GM12874 (cell line): ENCODE measurements around the gene RAD9A.

Experiments used
- TF ChIP-seq, protein P1 (sequence below): IDR thresholded peaks from 2 replicates; pipeline ENCODE4 v1.5.1; 2011; ENCODE audit warnings: low read depth, mild to moderate bottlenecking, control low read depth, low read length, moderate library complexity; ENCODE audit not compliant: insufficient read depth

The RAD9A gene

DNA sequence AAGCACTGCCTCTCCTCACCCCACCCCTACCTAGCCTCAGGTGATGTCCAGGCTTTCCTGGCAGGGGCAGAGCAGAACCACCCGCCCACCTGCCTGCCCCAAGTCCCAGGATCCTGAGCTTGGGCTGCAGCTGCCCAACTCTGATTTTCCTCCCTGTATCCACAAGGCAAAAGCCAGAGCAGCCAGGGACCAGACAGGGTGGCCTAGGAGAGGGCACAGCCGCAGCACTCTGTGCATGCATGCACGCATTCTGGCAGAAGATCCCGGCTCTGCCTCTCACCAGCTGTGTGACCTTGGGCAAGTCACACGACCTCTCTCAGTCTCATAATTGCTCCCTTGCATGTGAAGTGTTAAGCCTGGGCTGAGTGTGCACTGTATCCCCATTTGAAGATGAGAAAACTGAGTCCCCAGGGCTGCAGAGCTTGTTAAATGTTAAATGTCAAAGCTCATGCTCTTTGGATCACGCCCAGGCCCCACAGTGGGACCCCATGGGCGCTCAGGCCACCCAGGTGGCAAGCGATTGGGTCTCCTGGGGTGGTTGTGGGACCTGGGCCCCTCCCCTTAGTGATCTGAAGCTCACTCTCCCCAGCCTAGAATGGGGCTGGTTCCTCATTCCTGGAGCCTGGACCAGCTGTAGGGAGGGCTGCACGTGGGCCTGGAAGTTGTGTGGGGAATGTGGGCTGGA lies 20.9 kb downstream of the RAD9A start:
- TF ChIP-seq, protein P1, sequence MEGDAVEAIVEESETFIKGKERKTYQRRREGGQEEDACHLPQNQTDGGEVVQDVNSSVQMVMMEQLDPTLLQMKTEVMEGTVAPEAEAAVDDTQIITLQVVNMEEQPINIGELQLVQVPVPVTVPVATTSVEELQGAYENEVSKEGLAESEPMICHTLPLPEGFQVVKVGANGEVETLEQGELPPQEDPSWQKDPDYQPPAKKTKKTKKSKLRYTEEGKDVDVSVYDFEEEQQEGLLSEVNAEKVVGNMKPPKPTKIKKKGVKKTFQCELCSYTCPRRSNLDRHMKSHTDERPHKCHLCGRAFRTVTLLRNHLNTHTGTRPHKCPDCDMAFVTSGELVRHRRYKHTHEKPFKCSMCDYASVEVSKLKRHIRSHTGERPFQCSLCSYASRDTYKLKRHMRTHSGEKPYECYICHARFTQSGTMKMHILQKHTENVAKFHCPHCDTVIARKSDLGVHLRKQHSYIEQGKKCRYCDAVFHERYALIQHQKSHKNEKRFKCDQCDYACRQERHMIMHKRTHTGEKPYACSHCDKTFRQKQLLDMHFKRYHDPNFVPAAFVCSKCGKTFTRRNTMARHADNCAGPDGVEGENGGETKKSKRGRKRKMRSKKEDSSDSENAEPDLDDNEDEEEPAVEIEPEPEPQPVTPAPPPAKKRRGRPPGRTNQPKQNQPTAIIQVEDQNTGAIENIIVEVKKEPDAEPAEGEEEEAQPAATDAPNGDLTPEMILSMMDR = no peak

DNA sequence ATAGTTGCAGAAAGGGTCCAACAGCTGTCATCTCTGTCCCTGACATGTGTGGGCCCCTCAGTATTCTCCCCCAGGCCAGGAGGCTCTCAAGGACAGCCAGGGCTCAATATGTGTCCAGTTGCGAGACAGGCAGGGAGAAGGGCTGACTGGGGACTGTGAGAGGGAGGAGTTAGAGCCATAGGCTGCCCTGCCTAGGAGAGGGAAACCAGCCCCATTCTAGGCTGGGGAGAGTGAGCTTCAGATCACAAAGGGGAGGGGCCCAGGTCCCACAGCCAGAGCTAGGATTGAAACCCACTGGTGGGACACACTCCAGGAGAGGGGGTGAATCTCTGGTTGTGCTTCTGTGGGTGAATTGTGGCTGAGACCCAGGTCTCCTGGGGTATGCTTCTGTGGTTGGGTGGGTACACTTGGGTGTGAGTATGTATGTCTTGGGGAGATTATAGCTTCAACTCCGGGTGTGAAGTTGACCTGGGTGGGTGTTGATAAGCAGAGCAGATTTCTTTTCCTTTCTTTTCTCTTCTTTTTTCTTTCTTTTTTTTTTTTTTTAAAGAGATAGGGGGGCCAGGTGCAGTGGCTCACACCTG lies 21.6 kb downstream of the RAD9A start:
- TF ChIP-seq, protein P1 = no peak

DNA sequence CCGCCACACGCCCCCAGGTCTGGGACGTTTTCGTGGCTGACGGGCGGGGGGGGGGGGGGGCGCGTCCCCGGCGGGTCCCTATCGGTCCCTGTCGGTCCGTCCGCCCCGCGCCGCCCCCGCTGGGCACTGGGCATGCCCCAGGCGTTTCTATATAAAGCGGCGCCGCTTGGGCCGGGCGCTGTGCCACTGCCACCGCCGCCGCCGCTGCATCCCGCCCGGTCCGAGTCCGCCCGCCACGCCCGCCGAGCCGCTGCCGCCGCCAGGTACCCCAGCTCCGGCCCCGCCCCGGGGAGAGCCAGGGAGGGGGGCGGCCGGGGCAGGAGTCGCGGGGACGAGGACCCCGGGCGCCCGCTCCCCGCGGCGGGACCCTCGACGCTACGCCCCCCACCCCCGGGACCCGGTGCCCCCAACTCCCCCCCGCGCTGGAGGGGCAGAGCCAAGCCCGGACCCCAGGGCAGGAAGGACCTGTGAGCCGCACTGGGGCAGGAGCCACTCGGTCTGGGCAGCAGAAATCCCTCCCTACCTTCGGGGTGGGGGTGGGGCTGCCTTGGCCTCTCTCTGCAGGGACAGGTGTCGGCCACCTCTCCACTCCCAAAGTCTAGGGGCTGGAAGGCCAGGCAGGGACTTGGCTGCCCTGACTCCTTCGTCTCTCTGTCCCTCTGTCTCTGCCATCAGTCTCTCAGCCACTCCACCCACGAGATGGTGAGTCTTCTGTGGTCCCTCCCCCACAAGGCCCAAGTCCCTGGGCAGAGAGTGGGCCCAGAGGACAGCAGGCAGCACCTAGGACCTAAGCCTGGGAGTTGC lies 23.9 kb downstream of the RAD9A start, which contains the start of gene CARNS1:
CARNS1 (plus strand) TSS at position 178 of the 804 bp plus-strand sequence; CDS start at position 700, 522 bp downstream.
- TF ChIP-seq, protein P1 = no peak

DNA sequence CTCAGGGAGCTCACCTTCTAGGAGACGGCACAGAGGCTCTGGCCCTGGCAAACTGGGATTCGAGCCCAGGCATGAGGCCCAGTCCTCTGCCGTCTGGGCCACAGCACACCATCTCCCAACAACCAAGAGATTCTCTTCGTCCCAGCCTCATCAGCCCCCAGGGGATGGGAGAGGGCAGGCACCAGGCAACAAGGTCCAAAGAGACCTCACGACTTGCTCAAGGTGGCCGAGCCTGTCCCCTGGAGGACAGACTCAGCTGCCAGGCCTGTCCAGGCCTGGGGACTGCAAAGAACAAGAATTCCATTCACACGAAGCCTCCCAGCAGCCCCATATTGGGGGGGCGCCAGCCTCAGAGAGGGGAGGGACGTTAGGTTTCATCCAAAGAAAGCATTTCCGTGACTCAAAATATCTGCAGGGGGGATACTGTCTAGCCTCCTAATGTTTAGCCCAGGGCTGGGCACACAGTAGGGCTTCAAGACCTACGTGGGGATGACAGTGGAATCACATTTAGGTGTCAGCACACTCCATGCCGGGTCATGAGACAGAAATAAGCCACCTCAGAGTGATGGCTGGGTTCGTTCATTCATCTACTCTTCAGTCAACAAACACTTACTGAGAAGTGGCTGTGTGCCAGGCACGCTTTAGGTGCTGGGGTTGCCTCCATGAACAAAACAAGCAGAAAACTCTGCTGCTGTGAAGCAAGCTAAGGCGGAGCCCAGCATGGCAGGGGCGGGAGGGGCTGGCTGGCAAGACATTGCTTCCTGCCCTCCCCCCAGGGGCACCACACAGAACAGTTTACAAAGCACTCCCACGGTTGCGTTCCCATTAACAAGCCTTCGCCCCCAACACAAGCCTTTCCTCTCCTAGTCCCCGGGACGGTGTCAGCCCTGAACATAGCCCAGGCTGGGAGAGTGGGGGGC lies 24.9 kb downstream of the RAD9A start:
- TF ChIP-seq, protein P1 = no peak

DNA sequence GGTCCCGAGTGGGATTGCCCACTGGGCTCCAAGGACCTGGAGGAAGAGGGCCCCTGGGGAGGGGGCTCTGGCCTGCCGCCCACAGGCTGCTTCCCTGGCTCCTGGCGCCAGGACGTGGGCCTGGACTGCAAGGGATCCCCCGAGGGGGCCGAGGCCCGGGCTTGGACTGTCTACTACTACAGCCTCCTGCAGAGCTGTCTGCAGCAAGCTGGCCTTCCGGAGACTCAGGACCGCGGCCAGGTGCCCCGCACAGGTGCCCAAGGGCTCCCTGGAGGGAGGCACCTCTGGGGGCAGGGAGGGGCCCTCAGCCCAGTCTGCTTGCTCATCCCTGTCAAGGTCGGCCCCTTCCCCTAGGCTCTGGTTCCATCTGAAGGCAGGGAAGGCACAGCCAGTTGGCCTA lies 25.6 kb downstream of the RAD9A start:
- TF ChIP-seq, protein P1 = no peak

DNA sequence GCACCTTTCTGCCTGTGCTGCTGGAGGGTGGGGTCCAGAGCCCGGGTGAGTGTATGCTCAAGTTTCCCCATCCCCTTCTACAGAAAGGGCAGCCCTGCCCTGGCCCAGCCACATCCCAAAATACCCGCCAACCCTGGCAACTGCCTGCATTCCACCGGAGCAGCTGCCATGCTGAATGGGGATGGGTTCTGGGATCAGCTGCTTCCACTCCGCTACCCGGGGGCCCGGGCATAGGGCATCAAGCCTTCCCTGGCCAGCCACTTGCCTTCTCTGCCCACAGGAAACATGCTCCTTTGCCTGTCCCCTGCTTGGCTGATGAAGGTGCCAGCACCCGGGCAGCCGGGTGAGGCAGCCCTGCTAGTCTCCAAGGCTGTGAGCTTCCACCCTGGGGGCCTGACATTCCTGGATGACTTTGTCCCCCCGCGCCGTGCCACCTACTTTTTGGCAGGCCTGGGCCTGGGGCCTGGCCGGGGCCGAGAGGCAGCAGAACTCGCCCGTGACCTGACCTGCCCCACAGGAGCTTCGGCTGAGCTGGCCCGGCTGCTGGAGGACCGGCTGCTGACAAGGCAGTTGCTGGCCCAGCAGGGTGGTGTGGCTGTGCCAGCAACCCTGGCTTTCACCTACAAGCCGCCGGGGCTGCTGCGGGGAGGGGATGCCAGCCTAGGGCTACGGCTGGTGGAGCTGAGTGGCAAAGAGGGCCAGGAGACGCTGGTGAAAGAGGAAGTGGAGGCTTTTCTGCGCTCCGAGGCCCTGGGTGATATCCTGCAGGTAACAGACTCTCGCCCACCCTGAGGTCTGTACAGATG lies 26.9 kb downstream of the RAD9A start:
- TF ChIP-seq, protein P1 = no peak
